ENCODE data around the gene AP1S3.

The AP1S3 gene

GRCh38 chr2:223751012-223751411, 86.4 kb downstream of the AP1S3 start:
- TF ChIP-seq, protein P1, sequence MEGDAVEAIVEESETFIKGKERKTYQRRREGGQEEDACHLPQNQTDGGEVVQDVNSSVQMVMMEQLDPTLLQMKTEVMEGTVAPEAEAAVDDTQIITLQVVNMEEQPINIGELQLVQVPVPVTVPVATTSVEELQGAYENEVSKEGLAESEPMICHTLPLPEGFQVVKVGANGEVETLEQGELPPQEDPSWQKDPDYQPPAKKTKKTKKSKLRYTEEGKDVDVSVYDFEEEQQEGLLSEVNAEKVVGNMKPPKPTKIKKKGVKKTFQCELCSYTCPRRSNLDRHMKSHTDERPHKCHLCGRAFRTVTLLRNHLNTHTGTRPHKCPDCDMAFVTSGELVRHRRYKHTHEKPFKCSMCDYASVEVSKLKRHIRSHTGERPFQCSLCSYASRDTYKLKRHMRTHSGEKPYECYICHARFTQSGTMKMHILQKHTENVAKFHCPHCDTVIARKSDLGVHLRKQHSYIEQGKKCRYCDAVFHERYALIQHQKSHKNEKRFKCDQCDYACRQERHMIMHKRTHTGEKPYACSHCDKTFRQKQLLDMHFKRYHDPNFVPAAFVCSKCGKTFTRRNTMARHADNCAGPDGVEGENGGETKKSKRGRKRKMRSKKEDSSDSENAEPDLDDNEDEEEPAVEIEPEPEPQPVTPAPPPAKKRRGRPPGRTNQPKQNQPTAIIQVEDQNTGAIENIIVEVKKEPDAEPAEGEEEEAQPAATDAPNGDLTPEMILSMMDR (IDR thresholded peaks at IDR 0.05; ENCODE audit: extremely low read depth, insufficient read depth, missing control alignments), result no peak
- DNase-seq (ENCODE audit: low spot score), result no peak
- in situ Hi-C loops (cut with MboI; ENCODE audit: low pct_unique_long_range_greater_than_20kb, low sequenced_read_pairs, unreplicated experiment), result no loop called here

DNA sequence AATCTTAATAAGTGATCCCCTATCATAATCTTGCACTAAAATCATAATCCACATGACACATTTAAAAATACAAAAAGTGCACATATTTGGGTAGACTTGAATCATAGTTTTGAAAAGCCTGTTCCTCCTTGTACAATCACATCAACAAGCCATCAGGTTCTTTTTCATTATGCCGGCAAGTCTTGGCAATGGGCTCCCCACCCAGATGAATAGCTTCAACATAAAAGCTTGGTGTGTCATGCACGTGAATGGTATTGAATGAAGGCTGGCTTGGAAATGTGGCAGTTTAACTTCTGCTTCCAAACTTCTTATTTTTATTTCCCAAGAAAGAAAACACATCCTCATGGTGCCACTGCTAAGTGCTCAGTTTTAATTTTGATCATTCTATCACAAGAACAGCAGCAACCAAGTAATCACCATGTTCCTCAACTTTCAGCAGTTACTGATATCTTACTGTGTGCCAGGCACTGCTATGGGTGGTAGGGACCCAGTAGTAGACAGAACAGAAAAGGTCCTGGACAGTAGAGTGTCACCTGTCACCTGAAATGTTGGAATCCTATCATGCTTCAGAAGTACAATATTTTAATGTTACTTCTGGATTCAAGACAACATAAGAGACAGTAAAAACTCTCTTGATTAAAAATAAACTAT, 89.9 kb downstream of the AP1S3 start:
- in situ Hi-C loops (cut with MboI; ENCODE audit: low pct_unique_long_range_greater_than_20kb, low sequenced_read_pairs, unreplicated experiment), result no loop called here
- DNase-seq (ENCODE audit: low spot score), result no peak
- TF ChIP-seq, protein P1 (IDR thresholded peaks at IDR 0.05; ENCODE audit: extremely low read depth, insufficient read depth, missing control alignments), result no peak

DNA sequence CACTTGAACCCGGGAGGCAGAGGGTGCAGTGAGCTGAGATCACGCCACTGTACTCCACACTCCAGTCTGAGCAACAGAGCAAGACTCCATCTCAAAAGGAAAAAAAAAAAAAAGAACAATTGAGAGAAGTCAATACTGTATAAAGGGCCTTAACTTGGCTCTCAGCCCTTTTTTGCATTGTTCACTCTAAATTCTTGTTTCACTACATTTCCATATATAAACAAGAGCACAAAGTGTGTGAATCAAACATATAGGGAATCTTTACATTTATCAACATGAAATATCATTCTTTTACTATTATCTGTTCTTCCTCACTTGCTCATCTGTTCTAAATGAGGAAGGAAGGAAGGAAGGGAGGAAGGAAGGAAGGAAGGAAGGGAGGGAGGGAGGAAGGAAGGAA, 90.8 kb downstream of the AP1S3 start:
- DNase-seq (ENCODE audit: low spot score), result no peak
- in situ Hi-C loops (cut with MboI; ENCODE audit: low pct_unique_long_range_greater_than_20kb, low sequenced_read_pairs, unreplicated experiment), result no loop called here
- TF ChIP-seq, protein P1 (IDR thresholded peaks at IDR 0.05; ENCODE audit: extremely low read depth, insufficient read depth, missing control alignments), result no peak

- no peak for DNase-seq (ENCODE audit: low spot score)
- in situ Hi-C loops (cut with MboI; ENCODE audit: low pct_unique_long_range_greater_than_20kb, low sequenced_read_pairs, unreplicated experiment), result no loop called here
- TF ChIP-seq, protein P1 (IDR thresholded peaks at IDR 0.05; ENCODE audit: extremely low read depth, insufficient read depth, missing control alignments), result no peak
These were observed 92.8 kb downstream of the AP1S3 start for GRCh38 chr2:223744580-223744979.

DNA sequence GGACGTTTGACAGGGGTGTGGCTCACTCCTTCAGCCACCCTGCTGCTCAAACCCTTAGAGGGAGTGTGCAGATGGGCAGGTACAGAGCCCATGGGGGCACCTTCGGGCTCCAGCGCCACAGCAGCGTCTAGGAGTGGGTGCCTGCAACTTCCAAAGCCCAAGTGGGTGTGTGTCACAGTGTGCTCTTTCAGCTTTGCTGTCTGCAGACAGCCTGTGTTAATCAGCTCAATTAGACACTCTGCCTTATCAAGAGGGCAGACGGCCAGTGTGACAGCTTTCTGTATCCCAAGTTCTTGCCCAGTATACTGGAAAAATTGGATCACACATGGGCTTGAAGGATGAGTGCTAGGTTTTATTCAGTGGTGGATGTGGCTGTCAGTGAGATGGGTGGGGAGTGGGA, 96.7 kb downstream of the AP1S3 start:
- in situ Hi-C loops (cut with MboI; ENCODE audit: low pct_unique_long_range_greater_than_20kb, low sequenced_read_pairs, unreplicated experiment), result no loop called here
- TF ChIP-seq, protein P1 (IDR thresholded peaks at IDR 0.05; ENCODE audit: extremely low read depth, insufficient read depth, missing control alignments), result no peak
- DNase-seq (ENCODE audit: low spot score), result no peak

DNA sequence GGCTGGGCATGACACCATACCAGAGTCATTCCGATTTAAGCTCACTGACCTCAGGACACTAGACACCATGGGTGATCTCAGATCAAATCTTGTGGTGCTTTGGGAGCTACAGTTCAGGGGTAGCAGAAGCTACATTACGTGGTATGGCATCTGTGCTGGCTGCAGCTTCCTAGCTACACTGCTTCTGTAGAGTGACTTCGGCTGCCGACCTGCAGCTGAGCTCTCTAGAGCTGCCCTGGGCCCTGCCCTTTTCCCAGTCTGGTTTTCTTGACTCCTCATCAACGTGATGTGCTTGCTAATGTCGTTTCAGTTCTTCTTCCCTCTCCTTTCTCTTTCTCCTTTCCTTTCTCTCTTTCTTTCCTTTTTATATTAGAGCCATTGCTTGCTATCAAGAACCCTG, 100.2 kb downstream of the AP1S3 start:
- in situ Hi-C loops (cut with MboI; ENCODE audit: low pct_unique_long_range_greater_than_20kb, low sequenced_read_pairs, unreplicated experiment), result no loop called here
- DNase-seq (ENCODE audit: low spot score), result no peak
- TF ChIP-seq, protein P1 (IDR thresholded peaks at IDR 0.05; ENCODE audit: extremely low read depth, insufficient read depth, missing control alignments), result no peak

Data from GM13977 (cell line).